ENCODE data around the gene MCF2L2. TPM values are rescaled to one million over a fixed set of nuclear protein-coding genes. Genes with fewer than 3 reads are reported as not detected.
"Not testable (repeated sequence)": the region's sequence is repeated elsewhere in the genome, so short reads cannot be mapped to it uniquely, and the experiment has no call there.

Gene MCF2L2
- total and polyA plus RNA-seq, 2 donors (not counting 1 experiment from before 2014, with no cell fraction given) = 0.03 to 1.6 TPM

DNA sequence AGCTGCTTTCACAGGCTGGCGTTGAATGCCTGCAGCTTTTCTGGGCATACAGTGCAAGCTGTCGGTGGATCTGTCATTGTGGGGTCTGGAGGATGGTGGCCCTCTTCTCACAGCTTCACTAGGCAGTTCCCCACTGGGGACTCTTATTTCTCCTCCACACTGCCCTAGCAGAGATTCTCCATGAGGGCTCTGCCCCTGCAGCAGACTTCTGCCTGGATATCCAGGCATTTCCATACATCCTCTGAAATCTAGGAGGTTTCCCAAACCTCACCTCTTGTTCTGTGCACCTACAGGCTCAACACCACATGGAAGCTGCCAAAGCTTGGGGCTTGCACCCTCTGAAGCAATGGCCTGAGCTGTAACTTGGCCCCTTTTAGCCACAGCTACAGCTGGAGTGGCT is 9.6 kb downstream of the MCF2L2 start:
- ATAC-seq (ENCODE audit: low read depth); H3K36me3 ChIP-seq (replicated peaks in 1 of 2; ENCODE audit: control extremely low read depth in 1 of 2, control insufficient read depth in 1 of 2, extremely low read depth in 1 of 2, insufficient read depth in 2 of 2, low read length in 1 of 2); H3K4me1 Mint-ChIP-seq; H3K4me1 ChIP-seq (ENCODE audit: control insufficient read depth in 2 of 2, insufficient read depth in 2 of 2, low read length in 2 of 2); H3K9ac ChIP-seq (ENCODE audit: low read length); CTCF ChIA-PET; H3K27ac Mint-ChIP-seq; intact Hi-C loops (cut with micrococcal nuclease); H2AFZ ChIP-seq (ENCODE audit: insufficient read depth, low read depth, low read length, poor library complexity, severe bottlenecking); POLR2A ChIA-PET; H3K79me2 ChIP-seq (ENCODE audit: control insufficient read depth, insufficient read depth, low read length); H3K4me3 ChIP-seq (ENCODE audit: control extremely low read depth in 1 of 5, extremely low read depth in 1 of 5, insufficient read depth in 1 of 5, low read depth in 2 of 5, low read length in 4 of 5); H3K27ac ChIP-seq (ENCODE audit: low read length in 2 of 2); H3K27me3 Mint-ChIP-seq; DNase-seq; H3K4me2 ChIP-seq (replicated peaks; ENCODE audit: low read depth, low read length, poor library complexity, severe bottlenecking); H3K4me3 Mint-ChIP-seq; H3K27me3 ChIP-seq (replicated peaks in 1 of 4; ENCODE audit: control extremely low read depth in 1 of 4, control insufficient read depth in 3 of 4, insufficient read depth in 4 of 4, low read length in 3 of 4); H4K20me1 ChIP-seq (ENCODE audit: control insufficient read depth, insufficient read depth, low read length, poor library complexity, severe bottlenecking): not testable (repeated sequence)
- peaks cover 9 to 30% (median 29%) of the 10 kb centered on the region in 3 donors for H3K9me3 ChIP-seq (ENCODE audit: control extremely low read depth in 1 of 3, control insufficient read depth in 2 of 3, insufficient read depth in 1 of 3, low read length in 2 of 3)
- WGBS (ENCODE audit: insufficient coverage) = 100% methylated on average over 1 of the region's 2 CpGs
- peaks cover 21% of the 10 kb centered on the region for H3K9me3 Mint-ChIP-seq (ENCODE audit: insufficient read depth)

- H3K4me2 ChIP-seq (replicated peaks; ENCODE audit: low read depth, low read length, poor library complexity, severe bottlenecking) = no peak overlapping the region
- ChIA-PET POLR2A (no interaction called here), CTCF (interaction anchor here (1.0 to 1.1 kb wide), 3 partner anchors 11 to 298 kb away, joined by 3 to 5 read pairs (median 4); no protein-coding TSS in a partner anchor)
- intact Hi-C loops (cut with micrococcal nuclease) = no loop called here
- DNase-seq = no peak
- WGBS (ENCODE audit: insufficient coverage) = 90% methylated on average over 2 of the region's 3 CpGs
- H4K20me1 ChIP-seq (ENCODE audit: control insufficient read depth, insufficient read depth, low read length, poor library complexity, severe bottlenecking) = no peaks in the 10 kb centered on the region
- H3K4me1 ChIP-seq (ENCODE audit: control insufficient read depth in 2 of 2, insufficient read depth in 2 of 2, low read length in 2 of 2) = no peaks in the 10 kb centered on the region
- Mint-ChIP-seq H3K9me3 (ENCODE audit: insufficient read depth) (no peaks in the 10 kb centered on the region), H3K27ac (no peak overlapping the region), H3K4me1 (no peaks in the 10 kb centered on the region), H3K27me3 (peaks cover 6% of the 10 kb centered on the region), H3K4me3 (no peak overlapping the region)
- H3K4me3 ChIP-seq (ENCODE audit: control extremely low read depth in 1 of 5, extremely low read depth in 1 of 5, insufficient read depth in 1 of 5, low read depth in 2 of 5, low read length in 4 of 5) = no peak overlapping the region
- TF ChIP-seq EZH2 (IDR thresholded peaks at IDR 0.05; ENCODE audit: borderline replicate concordance, insufficient read depth, low read depth, low read length, poor library complexity, severe bottlenecking) (no peak), CTCF (IDR thresholded peaks at IDR 0.05) (no peak)
- H3K27ac ChIP-seq (ENCODE audit: low read length in 2 of 2) = no peak overlapping the region
- no peaks in the 10 kb centered on the region for H3K79me2 ChIP-seq (ENCODE audit: control insufficient read depth, insufficient read depth, low read length)
- no peak overlapping the region for H3K9ac ChIP-seq (ENCODE audit: low read length)
- no peaks in the 10 kb centered on the region for H3K27me3 ChIP-seq (replicated peaks in 1 of 4; ENCODE audit: control extremely low read depth in 1 of 4, control insufficient read depth in 3 of 4, insufficient read depth in 4 of 4, low read length in 3 of 4)
- no peak overlapping the region for H2AFZ ChIP-seq (ENCODE audit: insufficient read depth, low read depth, low read length, poor library complexity, severe bottlenecking)
- H3K36me3 ChIP-seq (replicated peaks in 1 of 2; ENCODE audit: control extremely low read depth in 1 of 2, control insufficient read depth in 1 of 2, extremely low read depth in 1 of 2, insufficient read depth in 2 of 2, low read length in 1 of 2) = no peaks in the 10 kb centered on the region
- ATAC-seq (ENCODE audit: low read depth) = no peak
- H3K9me3 ChIP-seq (ENCODE audit: control extremely low read depth in 1 of 3, control insufficient read depth in 2 of 3, insufficient read depth in 1 of 3, low read length in 2 of 3) = no peaks in the 10 kb centered on the region
These were observed 17.1 kb downstream of the MCF2L2 start for GRCh38 chr3:183411216-183411922.

Measured in B cell (primary cell).